ENCODE measurements around the gene DHRS13.

Gene DHRS13

GRCh38 chr17:28864991-28865849 lies 37.7 kb downstream of the DHRS13 start:
- H3K4me3 ChIP-seq (ENCODE audit: low read depth, low read length, poor library complexity, severe bottlenecking), result no peak overlapping the region
- peak overlapping the region; percentile 47 for H3K9ac ChIP-seq (ENCODE audit: low read length)
- no peaks in the 10 kb centered on the region for H4K20me1 ChIP-seq (ENCODE audit: insufficient read depth, low read length)
- peaks cover 29% of the 10 kb centered on the region for H3K4me1 ChIP-seq (ENCODE audit: insufficient read depth, low read length, severe bottlenecking)
- no peaks in the 10 kb centered on the region for H3K27me3 ChIP-seq (ENCODE audit: insufficient read depth, low read length)
- peaks cover 5% of the 10 kb centered on the region; the same call in 1 of the 2 replicates for H3K36me3 ChIP-seq (ENCODE audit: insufficient read depth, low read length)
- TF ChIP-seq EZH2 (IDR thresholded peaks at IDR 0.05; ENCODE audit: borderline replicate concordance, low read length), result no peak
- TF ChIP-seq, protein P1, sequence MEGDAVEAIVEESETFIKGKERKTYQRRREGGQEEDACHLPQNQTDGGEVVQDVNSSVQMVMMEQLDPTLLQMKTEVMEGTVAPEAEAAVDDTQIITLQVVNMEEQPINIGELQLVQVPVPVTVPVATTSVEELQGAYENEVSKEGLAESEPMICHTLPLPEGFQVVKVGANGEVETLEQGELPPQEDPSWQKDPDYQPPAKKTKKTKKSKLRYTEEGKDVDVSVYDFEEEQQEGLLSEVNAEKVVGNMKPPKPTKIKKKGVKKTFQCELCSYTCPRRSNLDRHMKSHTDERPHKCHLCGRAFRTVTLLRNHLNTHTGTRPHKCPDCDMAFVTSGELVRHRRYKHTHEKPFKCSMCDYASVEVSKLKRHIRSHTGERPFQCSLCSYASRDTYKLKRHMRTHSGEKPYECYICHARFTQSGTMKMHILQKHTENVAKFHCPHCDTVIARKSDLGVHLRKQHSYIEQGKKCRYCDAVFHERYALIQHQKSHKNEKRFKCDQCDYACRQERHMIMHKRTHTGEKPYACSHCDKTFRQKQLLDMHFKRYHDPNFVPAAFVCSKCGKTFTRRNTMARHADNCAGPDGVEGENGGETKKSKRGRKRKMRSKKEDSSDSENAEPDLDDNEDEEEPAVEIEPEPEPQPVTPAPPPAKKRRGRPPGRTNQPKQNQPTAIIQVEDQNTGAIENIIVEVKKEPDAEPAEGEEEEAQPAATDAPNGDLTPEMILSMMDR (IDR thresholded peaks at IDR 0.05; ENCODE audit: low read length), result no peak
- H3K79me2 ChIP-seq (ENCODE audit: insufficient read depth, low read length), result no peaks in the 10 kb centered on the region
- H3K27ac ChIP-seq (ENCODE audit: low read depth, low read length, poor library complexity, severe bottlenecking), result peak overlapping the region; percentile 81
- H3F3A ChIP-seq (ENCODE audit: insufficient read depth, low read length), result no peaks in the 10 kb centered on the region
- no peaks in the 10 kb centered on the region for H3K9me2 ChIP-seq (ENCODE audit: low read depth, low read length)
- peak overlapping the region; percentile 26 for H3K4me2 ChIP-seq (ENCODE audit: low read length)
- H3K9me3 ChIP-seq (ENCODE audit: low read length), result no peaks in the 10 kb centered on the region
- H2AFZ ChIP-seq (ENCODE audit: low read length), result peak overlapping the region; percentile 84; the same call in 1 of the 2 replicates

- Histone ChIP-seq H3K79me2 (ENCODE audit: insufficient read depth, low read length) (no peaks in the 10 kb centered on the region), H2AFZ (ENCODE audit: low read length) (no peak overlapping the region), H4K20me1 (ENCODE audit: insufficient read depth, low read length) (no peaks in the 10 kb centered on the region), H3K27me3 (ENCODE audit: insufficient read depth, low read length) (no peaks in the 10 kb centered on the region), H3K9me2 (ENCODE audit: low read depth, low read length) (no peaks in the 10 kb centered on the region), H3K36me3 (ENCODE audit: insufficient read depth, low read length) (peaks cover 11% of the 10 kb centered on the region; the same call in 1 of the 2 replicates), H3K9me3 (ENCODE audit: low read length) (no peaks in the 10 kb centered on the region), H3K27ac (ENCODE audit: low read depth, low read length, poor library complexity, severe bottlenecking) (no peak overlapping the region), H3F3A (ENCODE audit: insufficient read depth, low read length) (no peaks in the 10 kb centered on the region), H3K4me3 (ENCODE audit: low read depth, low read length, poor library complexity, severe bottlenecking) (no peak overlapping the region), H3K4me1 (ENCODE audit: insufficient read depth, low read length, severe bottlenecking) (peaks cover 29% of the 10 kb centered on the region), H3K9ac (ENCODE audit: low read length) (no peak overlapping the region), H3K4me2 (ENCODE audit: low read length) (no peak overlapping the region)
- TF ChIP-seq EZH2 (IDR thresholded peaks at IDR 0.05; ENCODE audit: borderline replicate concordance, low read length), result no peak
These were observed 38.9 kb downstream of the DHRS13 start for GRCh38 chr17:28863953-28864352.

DNA sequence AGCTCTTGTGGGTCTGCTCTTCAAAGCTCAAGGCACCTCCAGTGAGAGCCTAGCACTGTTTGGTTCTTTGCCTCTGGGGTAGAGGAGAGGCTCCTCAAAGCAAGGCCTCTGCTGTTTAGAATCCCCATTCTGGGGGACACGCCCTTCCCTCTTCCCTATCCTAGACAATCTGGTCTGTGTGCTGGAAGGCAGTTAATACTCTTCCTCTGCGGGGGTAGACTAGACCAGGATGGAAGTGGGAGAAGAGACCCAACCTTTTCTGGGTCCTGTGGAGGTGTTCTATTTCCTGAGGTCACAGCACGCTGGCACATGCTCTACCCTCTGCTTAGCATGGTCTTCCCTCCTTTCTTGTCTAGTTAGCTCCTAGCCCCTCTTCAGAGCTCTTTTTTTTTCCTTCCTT lies 40.3 kb downstream of the DHRS13 start:
- Histone ChIP-seq H3K79me2 (ENCODE audit: insufficient read depth, low read length) (no peaks in the 10 kb centered on the region), H3K4me1 (ENCODE audit: insufficient read depth, low read length, severe bottlenecking) (peaks cover 21% of the 10 kb centered on the region), H4K20me1 (ENCODE audit: insufficient read depth, low read length) (no peaks in the 10 kb centered on the region), H3K9me2 (ENCODE audit: low read depth, low read length) (no peaks in the 10 kb centered on the region), H2AFZ (ENCODE audit: low read length) (no peak overlapping the region), H3K27me3 (ENCODE audit: insufficient read depth, low read length) (no peaks in the 10 kb centered on the region), H3K36me3 (ENCODE audit: insufficient read depth, low read length) (peaks cover 24% of the 10 kb centered on the region), H3K4me2 (ENCODE audit: low read length) (no peak overlapping the region), H3K4me3 (ENCODE audit: low read depth, low read length, poor library complexity, severe bottlenecking) (no peak overlapping the region), H3K9me3 (ENCODE audit: low read length) (no peaks in the 10 kb centered on the region), H3F3A (ENCODE audit: insufficient read depth, low read length) (no peaks in the 10 kb centered on the region), H3K27ac (ENCODE audit: low read depth, low read length, poor library complexity, severe bottlenecking) (no peak overlapping the region), H3K9ac (ENCODE audit: low read length) (no peak overlapping the region)
- TF ChIP-seq EZH2 (IDR thresholded peaks at IDR 0.05; ENCODE audit: borderline replicate concordance, low read length), result no peak
- TF ChIP-seq, protein P1 (IDR thresholded peaks at IDR 0.05; ENCODE audit: low read length), result no peak
